LNCaP clone FGC (cell line): Measurements from ENCODE around the gene TIMP1.

Experiments used
- DNase-seq: peaks from one replicate; pipeline ENCODE4 v3.0.0-alpha.2; 2011; ENCODE audit warnings: low read depth
- H3K4me3 ChIP-seq: 2 replicates; pipeline ENCODE4 v1.5.1; 2011; ENCODE audit warnings: mild to moderate bottlenecking, low read depth, low read length, control low read depth
- TF ChIP-seq, protein P1 (sequence below): IDR thresholded peaks from 2 replicates; pipeline ENCODE4 v1.5.1; 2012; ENCODE audit warnings: mild to moderate bottlenecking; ENCODE audit not compliant: control insufficient read depth, insufficient read depth; ENCODE audit errors: extremely low read depth

Gene TIMP1

DNA sequence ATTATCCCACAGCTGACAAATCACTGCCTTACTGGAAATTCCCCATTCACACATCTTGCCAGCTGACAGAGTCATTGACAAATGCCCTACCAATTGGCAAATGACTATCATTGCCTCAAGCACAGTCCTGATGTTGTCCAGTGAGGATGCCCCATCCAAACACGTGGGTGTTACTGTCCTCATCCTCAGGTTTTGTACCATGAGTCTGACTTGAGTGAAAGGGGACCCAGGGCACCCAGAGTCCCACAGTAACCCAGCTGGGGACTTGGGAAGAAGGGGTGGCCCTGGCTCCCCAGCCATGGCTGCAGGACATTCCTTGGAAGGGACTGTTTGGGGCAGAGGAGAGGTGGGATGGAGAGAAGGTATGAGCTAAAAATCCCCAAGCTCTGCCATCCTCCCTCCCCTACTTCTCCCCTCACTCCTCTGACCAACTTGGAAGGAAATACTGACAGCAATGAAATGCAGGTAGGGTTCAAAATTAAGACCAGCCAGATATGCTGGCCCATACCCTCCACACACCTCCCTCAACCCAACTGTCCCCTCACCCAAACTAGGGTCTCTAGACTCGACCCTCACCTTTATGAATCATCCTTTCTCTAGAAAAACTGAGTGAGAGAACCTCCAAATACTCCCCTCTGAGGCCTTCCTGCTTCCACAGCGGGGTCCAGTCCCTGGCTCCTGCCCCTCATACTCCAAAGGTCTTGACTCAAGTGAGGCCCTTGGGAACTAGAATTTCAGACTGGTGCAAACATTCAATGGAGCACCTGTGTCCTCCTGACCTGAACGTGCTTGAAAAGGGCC lies 5.1 kb downstream of the TIMP1 start:
- TF ChIP-seq, protein P1, sequence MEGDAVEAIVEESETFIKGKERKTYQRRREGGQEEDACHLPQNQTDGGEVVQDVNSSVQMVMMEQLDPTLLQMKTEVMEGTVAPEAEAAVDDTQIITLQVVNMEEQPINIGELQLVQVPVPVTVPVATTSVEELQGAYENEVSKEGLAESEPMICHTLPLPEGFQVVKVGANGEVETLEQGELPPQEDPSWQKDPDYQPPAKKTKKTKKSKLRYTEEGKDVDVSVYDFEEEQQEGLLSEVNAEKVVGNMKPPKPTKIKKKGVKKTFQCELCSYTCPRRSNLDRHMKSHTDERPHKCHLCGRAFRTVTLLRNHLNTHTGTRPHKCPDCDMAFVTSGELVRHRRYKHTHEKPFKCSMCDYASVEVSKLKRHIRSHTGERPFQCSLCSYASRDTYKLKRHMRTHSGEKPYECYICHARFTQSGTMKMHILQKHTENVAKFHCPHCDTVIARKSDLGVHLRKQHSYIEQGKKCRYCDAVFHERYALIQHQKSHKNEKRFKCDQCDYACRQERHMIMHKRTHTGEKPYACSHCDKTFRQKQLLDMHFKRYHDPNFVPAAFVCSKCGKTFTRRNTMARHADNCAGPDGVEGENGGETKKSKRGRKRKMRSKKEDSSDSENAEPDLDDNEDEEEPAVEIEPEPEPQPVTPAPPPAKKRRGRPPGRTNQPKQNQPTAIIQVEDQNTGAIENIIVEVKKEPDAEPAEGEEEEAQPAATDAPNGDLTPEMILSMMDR = no peak
- DNase-seq = no peak
- no peak overlapping the region for H3K4me3 ChIP-seq

DNA sequence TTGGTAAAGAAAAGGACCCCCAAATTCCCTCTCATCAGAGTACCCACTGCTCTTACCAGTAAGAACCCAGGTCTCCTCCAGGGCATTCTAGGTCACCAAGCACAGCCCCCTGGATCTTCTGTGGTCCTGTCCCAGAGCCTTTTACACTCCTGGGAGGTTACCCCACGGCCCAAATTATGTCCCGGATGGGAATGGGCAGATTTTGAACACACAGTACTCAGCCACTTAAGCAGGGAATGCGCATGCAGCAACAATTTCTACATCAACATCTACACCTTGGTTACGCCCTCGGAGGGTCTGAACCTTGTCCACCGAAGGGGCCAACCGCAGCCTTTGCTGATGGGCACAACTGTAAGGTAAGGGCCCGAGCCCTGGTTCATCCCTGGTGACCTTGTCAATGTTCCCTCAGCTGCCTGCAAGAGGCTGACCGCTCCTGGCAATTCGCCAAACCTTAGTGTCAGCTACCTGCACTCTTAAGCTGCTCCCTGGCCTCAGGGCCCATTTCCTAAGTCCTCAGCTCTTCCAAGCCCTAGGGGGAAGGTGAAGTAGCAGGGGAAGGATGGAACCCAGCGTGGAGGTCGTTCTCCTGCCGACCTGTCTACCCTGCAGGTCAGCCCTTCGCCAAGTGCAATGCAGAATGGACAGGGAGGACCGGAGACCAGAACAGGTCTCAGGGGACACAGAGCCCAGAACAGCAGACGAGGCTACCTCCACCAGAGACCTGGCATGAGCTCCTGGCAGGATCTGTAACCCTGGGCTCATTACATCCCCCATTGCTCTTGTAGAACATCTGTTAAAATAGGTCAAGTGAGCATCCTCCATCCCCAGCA lies 5.9 kb downstream of the TIMP1 start:
- TF ChIP-seq, protein P1 = no peak
- H3K4me3 ChIP-seq = no peak overlapping the region
- DNase-seq = no peak

DNA sequence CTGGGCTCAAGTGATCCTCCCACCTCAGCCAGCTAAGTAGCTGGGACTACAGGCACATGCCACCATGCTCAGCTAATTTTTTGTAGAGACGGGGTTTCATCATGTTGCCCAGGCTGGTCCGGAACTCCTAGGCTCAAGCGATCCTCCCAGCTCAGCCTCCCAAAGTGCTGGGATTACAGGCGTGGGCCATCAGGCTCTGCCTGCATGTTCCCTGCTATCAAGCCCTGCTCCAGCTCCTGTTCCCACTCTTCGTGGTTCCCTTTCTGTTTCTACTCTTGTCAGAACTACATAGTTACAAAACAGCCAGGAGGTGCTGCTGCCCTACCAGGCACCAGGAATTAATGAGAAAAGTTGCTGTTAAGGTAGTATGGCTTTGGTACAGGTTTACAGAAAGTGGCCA lies 8.7 kb downstream of the TIMP1 start:
- TF ChIP-seq, protein P1 = no peak
- no peak overlapping the region for H3K4me3 ChIP-seq
- no peak for DNase-seq

DNA sequence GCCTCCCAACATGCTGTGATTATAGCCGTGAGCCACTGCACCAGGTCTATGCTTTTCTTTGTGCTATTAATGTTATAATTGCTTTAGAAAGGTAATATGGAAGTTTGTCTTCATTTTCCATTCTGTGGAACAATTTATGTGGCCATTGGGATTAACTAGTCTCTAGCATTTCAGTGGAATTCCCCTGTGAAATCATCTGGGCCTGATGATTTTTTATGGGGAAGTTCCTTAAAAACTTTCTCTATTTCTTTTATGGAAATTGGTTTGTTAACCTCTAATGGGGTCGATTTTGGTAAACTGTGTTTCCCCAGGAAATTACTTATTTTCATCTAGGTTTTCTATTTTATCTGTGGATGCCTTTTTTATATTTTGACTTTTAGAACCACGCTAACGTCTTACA lies 11.3 kb downstream of the TIMP1 start:
- H3K4me3 ChIP-seq = no peak overlapping the region
- TF ChIP-seq, protein P1 = no peak
- DNase-seq = no peak

DNA sequence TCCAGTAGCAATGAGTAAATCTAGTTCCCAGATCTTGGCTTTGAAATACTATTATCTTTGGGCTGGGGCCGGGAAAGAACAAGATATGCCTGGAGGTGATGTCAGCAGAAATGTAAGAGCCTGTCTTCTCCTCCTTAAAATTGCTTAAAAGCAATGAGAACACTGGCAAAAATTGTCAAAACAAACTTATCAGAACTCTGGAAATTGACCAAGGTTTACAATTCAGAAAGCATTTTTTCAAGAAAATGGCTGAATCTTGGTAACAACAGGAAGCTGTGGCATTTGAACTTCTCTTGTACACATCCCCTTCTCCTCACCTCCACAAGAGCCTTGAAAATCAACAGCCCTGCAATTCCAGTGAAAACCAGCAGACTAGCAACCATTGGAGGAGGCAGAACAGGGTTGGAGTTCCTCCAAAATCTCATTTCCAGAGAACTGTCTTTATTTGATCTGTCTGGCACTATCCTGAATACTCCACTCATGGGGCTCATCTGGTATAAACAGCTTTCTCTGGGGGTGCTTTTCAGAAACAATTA lies 13.5 kb downstream of the TIMP1 start:
- TF ChIP-seq, protein P1 = no peak
- H3K4me3 ChIP-seq = no peak overlapping the region
- no peak for DNase-seq

DNA sequence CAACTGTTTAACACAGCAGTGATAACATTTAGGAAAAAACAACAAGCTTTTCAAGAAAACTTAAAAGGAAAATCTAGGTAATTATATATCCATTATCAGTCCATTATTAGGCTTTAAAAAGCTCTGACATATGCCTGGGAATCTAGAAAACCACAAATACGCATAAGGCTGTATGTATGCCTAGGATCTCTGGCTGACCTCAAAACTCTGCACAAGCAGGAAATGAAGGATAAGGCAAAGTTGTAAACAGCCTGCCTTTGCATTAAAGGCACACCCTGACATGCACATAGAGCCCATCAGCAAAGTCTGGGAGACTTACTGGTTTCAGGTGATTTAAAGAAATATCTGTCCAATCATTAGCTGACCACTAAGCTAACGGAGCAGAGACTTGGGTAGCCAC lies 14.0 kb downstream of the TIMP1 start:
- no peak for DNase-seq
- TF ChIP-seq, protein P1 = no peak
- no peak overlapping the region for H3K4me3 ChIP-seq
